NCI-H1092 (cell line): Measurements from ENCODE around the gene PDGFB.

Experiments
- DNase-seq: peaks from one replicate; lab custom pipeline; 2025; lab: John Stamatoyannopoulos, UW

PDGFB gene

GRCh38 chr22:39175353-39176142, 69.2 kb downstream of the PDGFB start:
- no peak for DNase-seq

GRCh38 chr22:39174498-39175352, 70.1 kb downstream of the PDGFB start:
- DNase-seq, result no peak

DNA sequence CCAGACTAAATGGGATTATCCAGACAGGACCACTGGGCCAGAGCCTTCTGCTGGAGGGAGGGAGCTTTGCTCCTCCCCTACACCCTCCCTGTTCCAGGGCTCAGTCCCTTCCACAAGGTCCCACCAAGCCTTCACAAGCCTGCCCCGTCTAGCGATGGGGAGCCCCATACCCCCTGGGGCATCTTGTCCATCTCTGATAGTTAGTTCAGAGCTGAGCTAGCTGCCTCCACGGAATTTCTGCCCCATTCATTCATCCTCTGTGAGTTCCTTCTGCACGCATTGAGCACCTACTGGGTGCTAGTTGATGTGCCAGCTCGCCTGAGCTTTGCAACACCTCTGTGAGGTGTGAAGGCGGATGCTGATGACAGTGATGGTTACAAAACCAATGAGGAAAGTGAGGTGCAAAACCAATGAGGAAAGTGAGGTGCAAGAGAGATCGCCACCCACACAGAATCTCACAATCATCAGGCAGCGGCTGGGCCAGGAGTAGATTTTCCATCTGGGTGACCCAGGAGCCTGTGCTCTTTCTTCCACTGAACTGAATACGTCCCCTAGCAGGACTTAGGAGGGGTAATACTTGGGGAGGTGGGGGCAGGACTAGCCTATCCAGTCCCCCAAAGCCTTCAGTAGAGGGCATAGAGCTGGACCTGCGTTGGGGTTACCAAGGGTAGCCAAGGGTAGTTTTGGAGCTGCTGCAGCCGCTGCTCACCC, 70.8 kb downstream of the PDGFB start:
- no peak for DNase-seq
